GM12865 (cell line): ENCODE data around the gene TAF1.
A peak's percentile ranks its signal among the peaks of the same experiment; 100 is the strongest.
"Not testable (repeated sequence)": the region's sequence is repeated elsewhere in the genome, so short reads cannot be mapped to it uniquely, and the experiment has no call there.

Source experiments
- DNase-seq: peaks from one replicate; pipeline ENCODE4 v3.0.0; 2010; ENCODE audit warnings: low read depth
- H3K4me3 ChIP-seq: 2 replicates; pipeline ENCODE4 v1.5.1; 2011; ENCODE audit warnings: mild to moderate bottlenecking, low read depth, low read length, control low read depth
- CTCF ChIP-seq: IDR thresholded peaks from 2 replicates; pipeline ENCODE4 v1.5.1; 2011; ENCODE audit warnings: low read length, control low read depth, low read depth, inconsistent platforms; ENCODE audit not compliant: insufficient read depth; ENCODE audit errors: missing control alignments

TAF1 gene

GRCh38 chrX:71489540-71489939, 123.4 kb downstream of the TAF1 start:
- DNase-seq, result no peak
- H3K4me3 ChIP-seq, result no peak overlapping the region
- no peak for TF ChIP-seq CTCF

GRCh38 chrX:71492231-71493065, 126.3 kb downstream of the TAF1 start:
- DNase-seq, result peak; percentile 73
- H3K4me3 ChIP-seq, result peak overlapping the region; percentile 66
- TF ChIP-seq CTCF, result no peak

GRCh38 chrX:71493111-71493613, 127.0 kb downstream of the TAF1 start:
- no peak for TF ChIP-seq CTCF
- no peak for DNase-seq
- H3K4me3 ChIP-seq, result peak overlapping the region; percentile 66

GRCh38 chrX:71495979-71496378, 129.8 kb downstream of the TAF1 start:
- not testable (repeated sequence) for H3K4me3 ChIP-seq, DNase-seq

- no peak overlapping the region for H3K4me3 ChIP-seq
- TF ChIP-seq CTCF, result no peak
- no peak for DNase-seq
Observed at GRCh38 chrX:71496476-71496875, 130.3 kb downstream of the TAF1 start.

GRCh38 chrX:71502080-71502479, 135.9 kb downstream of the TAF1 start:
- DNase-seq, H3K4me3 ChIP-seq: not testable (repeated sequence)

- TF ChIP-seq CTCF, result no peak
- DNase-seq, result no peak
- H3K4me3 ChIP-seq, result no peak overlapping the region
Observed at GRCh38 chrX:71504346-71504745, 138.2 kb downstream of the TAF1 start.

- H3K4me3 ChIP-seq, result no peak overlapping the region
- no peak for TF ChIP-seq CTCF
- no peak for DNase-seq
Observed at GRCh38 chrX:71509289-71509688, 143.1 kb downstream of the TAF1 start.
